Small intestine (tissue), 7 donors: Measurements from ENCODE around the gene CD38. TPM values are rescaled to one million over a fixed set of nuclear protein-coding genes. Genes with fewer than 3 reads are reported as not detected.
A peak's percentile ranks its signal among the peaks of the same experiment; 100 is the strongest.

Source experiments
- DNase-seq, 2 donors: peaks; one replicate each; pipeline versions ENCODE4 v3.0.0 to v3.0.0-alpha.2; 2013
- FAIRE-seq: peaks from 2 replicates; lab custom pipeline; 2012; peaks lifted over from hg19 to GRCh38; lab: Jason Lieb, UNC
- H3K27ac ChIP-seq, 3 donors: one replicate each; pipeline ENCODE4 v1.5.1; 2013; ENCODE audit warnings: low read length in 2 of 3, mild to moderate bottlenecking in 2 of 3, control low read depth in 1 of 3, inconsistent platforms in 1 of 3, low read depth in 1 of 3, moderate library complexity in 1 of 3
- H3K27me3 ChIP-seq, 3 donors: one replicate each; pipeline ENCODE4 v1.6.1; 2013; ENCODE audit warnings: low read length in 3 of 3, inconsistent platforms in 1 of 3; ENCODE audit not compliant: control insufficient read depth in 3 of 3, insufficient read depth in 3 of 3
- H3K36me3 ChIP-seq, 3 donors: one replicate each; pipeline ENCODE4 v1.6.1; 2013; ENCODE audit warnings: low read length in 3 of 3, inconsistent platforms in 1 of 3, low read depth in 1 of 3, mild to moderate bottlenecking in 1 of 3, moderate library complexity in 1 of 3; ENCODE audit not compliant: control insufficient read depth in 3 of 3, insufficient read depth in 2 of 3
- H3K4me1 ChIP-seq, 3 donors: one replicate each; pipeline ENCODE4 v1.6.1; 2013; ENCODE audit warnings: low read length in 2 of 3, inconsistent platforms in 1 of 3, low read depth in 1 of 3, mild to moderate bottlenecking in 1 of 3, moderate library complexity in 1 of 3; ENCODE audit not compliant: control insufficient read depth in 3 of 3, insufficient read depth in 2 of 3
- H3K4me3 ChIP-seq, 3 donors: one replicate each; pipeline ENCODE4 v1.5.1; 2013; ENCODE audit warnings: low read length in 3 of 3, control low read depth in 1 of 3, inconsistent platforms in 1 of 3, low read depth in 1 of 3, mild to moderate bottlenecking in 1 of 3, moderate library complexity in 1 of 3
- H3K9me3 ChIP-seq, 2 donors: one replicate each; pipeline ENCODE4 v1.6.1; 2013; ENCODE audit warnings: low read depth in 1 of 2, low read length in 1 of 2; ENCODE audit not compliant: control insufficient read depth in 2 of 2, insufficient read depth in 1 of 2
- WGBS, 3 donors: extraction: QIAGEN DNeasy Blood & Tissue Kit; methylation state at CpG; one replicate each; pipeline ENCODE4 v1.1.7; 2013; 5-methylcytosine and 5-hydroxymethylcytosine counted together
- polyA plus RNA-seq, 4 donors: library from polyadenylated mRNA; stranded (reverse) in 3 of 4; unstranded in 1 of 4; fragments of 200-250 nt in 3 of 4; fragments of 120-200 nt in 1 of 4; gene quantifications; one replicate each; pipeline versions ENCODE4 v1.2.1 to v1.2.3, GENCODE V29; 2013
- donor health status: healthy with polysubstance abuse.
- donor health status: control.
- donor health status: control.
- donor health status: Bipolar disorder and iron deficiency.
- donor health status: healthy.

The CD38 gene
- polyA plus RNA-seq, 4 donors, result under 0.01 to 2.7 (median 2.1) TPM

GRCh38 chr4:15765910-15766697, 12.0 kb upstream of the CD38 start:
- DNase-seq (peak in 1 of 2 donors; percentile 54), FAIRE-seq (no peak)
- Histone ChIP-seq H3K4me1 (no peaks in the 10 kb centered on the region), H3K4me3 (no peak overlapping the region), H3K36me3 (no peaks in the 10 kb centered on the region), H3K27me3 (no peaks in the 10 kb centered on the region), H3K27ac (peak overlapping the region in 1 of 3 donors; percentile 38), H3K9me3 (no peaks in the 10 kb centered on the region)
- 41 to 64% (median 57%) methylated on average over 6 of the region's 6 CpGs for WGBS, 3 donors

- Histone ChIP-seq H3K36me3 (no peaks in the 10 kb centered on the region), H3K27me3 (no peaks in the 10 kb centered on the region), H3K4me1 (peaks cover 0 to 2% (median 0%) of the 10 kb centered on the region in 3 donors), H3K27ac (peak overlapping the region in 1 of 3 donors; percentile 12), H3K4me3 (no peak overlapping the region), H3K9me3 (no peaks in the 10 kb centered on the region)
- no peak for FAIRE-seq
- no peak for DNase-seq
- 78 to 85% (median 84%) methylated on average over 8 of the region's 8 CpGs for WGBS, 3 donors
These were observed 11.3 kb upstream of the CD38 start for GRCh38 chr4:15766821-15767220.

GRCh38 chr4:15769202-15769601, 8.9 kb upstream of the CD38 start:
- DNase-seq (no peak), FAIRE-seq (no peak)
- no peaks in the 10 kb centered on the region for H3K36me3 ChIP-seq
- H3K9me3 ChIP-seq, result no peaks in the 10 kb centered on the region
- H3K4me1 ChIP-seq, result peaks cover 0 to 3% (median 2%) of the 10 kb centered on the region in 3 donors
- no peaks in the 10 kb centered on the region for H3K27me3 ChIP-seq
- H3K27ac ChIP-seq, result no peak overlapping the region
- H3K4me3 ChIP-seq, result no peak overlapping the region
- 65 to 85% (median 66%) methylated on average over 2 of the region's 2 CpGs for WGBS, 3 donors

- no peaks in the 10 kb centered on the region for H3K27me3 ChIP-seq
- peaks cover 0 to 3% (median 2%) of the 10 kb centered on the region in 3 donors for H3K4me1 ChIP-seq
- FAIRE-seq (no peak), DNase-seq (no peak)
- no peaks in the 10 kb centered on the region for H3K9me3 ChIP-seq
- WGBS, 3 donors, result 31 to 50% (median 45%) methylated on average over 3 of the region's 3 CpGs
- no peak overlapping the region for H3K27ac ChIP-seq
- no peaks in the 10 kb centered on the region for H3K36me3 ChIP-seq
- H3K4me3 ChIP-seq, result no peak overlapping the region
These were observed 6.7 kb upstream of the CD38 start for GRCh38 chr4:15771216-15772058.

DNA sequence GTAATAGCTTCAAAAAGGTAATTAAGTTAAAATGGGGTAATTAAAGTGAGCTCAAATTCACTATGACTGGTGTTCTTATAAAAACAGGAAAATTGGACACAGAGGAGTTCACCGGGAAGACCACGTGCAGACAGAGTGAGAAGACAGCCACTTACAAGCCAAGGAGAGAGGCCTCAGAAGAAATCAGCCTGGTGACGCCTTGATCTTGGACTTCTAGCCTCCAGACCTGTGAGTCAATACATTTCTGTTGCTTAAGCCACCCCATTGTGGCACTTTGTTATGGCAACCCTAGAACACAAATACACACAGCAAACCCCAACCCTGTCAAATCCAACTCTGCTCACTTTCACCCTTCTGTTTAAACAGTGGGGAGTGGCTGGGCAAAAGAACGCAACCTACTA, 4.1 kb upstream of the CD38 start:
- Histone ChIP-seq H3K27ac (no peak overlapping the region), H3K4me1 (peaks cover 0 to 3% (median 2%) of the 10 kb centered on the region in 3 donors), H3K27me3 (peaks cover 0 to 16% (median 0%) of the 10 kb centered on the region in 3 donors), H3K36me3 (no peaks in the 10 kb centered on the region), H3K4me3 (no peak overlapping the region), H3K9me3 (no peaks in the 10 kb centered on the region)
- WGBS, 3 donors, result 26 to 72% (median 36%) methylated on average over 4 of the region's 4 CpGs
- DNase-seq, result peak; percentile 50 to 75
- no peak for FAIRE-seq

DNA sequence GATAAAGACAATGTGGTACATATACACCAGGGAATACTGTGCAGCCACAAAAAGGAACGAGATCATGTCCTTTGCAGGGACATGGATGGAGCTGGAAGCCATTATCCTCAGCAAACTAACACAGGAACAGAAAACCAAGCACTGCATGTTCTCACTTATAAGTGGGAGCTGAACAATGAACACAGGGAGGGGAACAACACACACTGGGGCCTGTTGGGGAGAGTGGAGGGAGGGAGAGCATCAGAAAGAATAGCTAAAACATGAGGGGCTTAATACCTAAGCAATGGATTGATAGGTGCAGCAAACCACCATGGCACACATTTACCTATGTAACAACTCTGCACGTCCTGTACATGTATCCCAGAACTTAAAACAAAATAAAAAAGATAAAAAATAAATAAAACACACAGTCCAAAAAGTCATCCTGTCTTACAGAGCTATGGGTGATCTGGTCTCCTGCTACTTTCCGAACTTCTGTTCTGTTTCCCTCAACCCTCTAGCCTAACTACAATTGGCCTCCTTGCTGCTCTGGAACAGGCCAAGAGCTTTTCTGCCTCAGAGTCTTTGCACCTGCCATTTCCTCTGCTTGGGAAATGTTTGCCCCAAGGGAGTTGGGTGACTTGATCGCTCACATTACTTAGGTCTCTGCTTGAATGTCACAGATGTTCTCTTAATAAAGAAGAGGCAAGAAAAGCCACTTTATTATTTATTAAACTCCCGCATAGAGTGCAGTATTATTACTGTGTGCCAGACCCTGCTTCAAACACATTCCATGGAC, 1.1 kb upstream of the CD38 start:
- peaks cover 0 to 5% (median 5%) of the 10 kb centered on the region in 3 donors for H3K4me1 ChIP-seq
- FAIRE-seq, result no peak
- DNase-seq, result no peak
- 92 to 96% (median 92%) methylated on average over 5 of the region's 5 CpGs for WGBS, 3 donors
- no peak overlapping the region for H3K4me3 ChIP-seq
- peaks cover 0 to 24% (median 0%) of the 10 kb centered on the region in 3 donors for H3K27me3 ChIP-seq
- no peaks in the 10 kb centered on the region for H3K36me3 ChIP-seq
- H3K27ac ChIP-seq, result no peak overlapping the region
- no peaks in the 10 kb centered on the region for H3K9me3 ChIP-seq

DNA sequence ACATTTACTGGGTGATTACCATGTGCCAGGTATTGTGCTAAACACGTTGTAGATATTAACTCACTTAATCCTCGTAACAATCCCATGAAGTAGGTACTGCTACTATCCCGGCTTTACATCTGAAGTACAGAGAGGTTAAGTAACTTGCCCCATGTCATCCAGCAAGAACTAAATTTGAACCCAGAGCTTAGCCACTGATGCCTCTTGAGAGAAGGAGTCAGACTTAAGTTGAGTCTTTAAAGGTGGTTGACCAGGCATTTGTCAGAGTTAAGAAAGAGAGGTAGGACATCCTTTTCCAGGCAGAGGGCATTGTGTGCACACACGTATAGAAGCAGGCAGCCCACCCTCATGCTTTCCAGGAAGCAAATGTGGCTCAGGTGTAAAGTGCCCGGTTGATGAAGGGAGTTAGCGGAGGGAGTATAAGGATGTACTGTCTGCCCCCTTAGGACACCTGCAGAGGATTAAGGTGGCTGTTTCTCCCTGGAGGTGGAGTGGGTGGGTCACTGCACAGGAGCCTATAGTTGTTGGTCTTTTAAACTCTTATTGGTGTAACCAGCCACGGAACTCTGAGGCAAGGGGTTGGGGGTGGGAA, 335 bp upstream of the CD38 start:
- no peaks in the 10 kb centered on the region for H3K36me3 ChIP-seq
- WGBS, 3 donors, result 67 to 69% (median 68%) methylated on average over 7 of the region's 7 CpGs
- H3K27ac ChIP-seq, result peak overlapping the region in 2 of 3 donors; percentile 66 to 80
- no peaks in the 10 kb centered on the region for H3K9me3 ChIP-seq
- no peak for DNase-seq
- no peak for FAIRE-seq
- peak overlapping the region in 1 of 3 donors; percentile 42 for H3K4me3 ChIP-seq
- H3K27me3 ChIP-seq, result peaks cover 0 to 24% (median 0%) of the 10 kb centered on the region in 3 donors
- peaks cover 0 to 5% (median 3%) of the 10 kb centered on the region in 3 donors for H3K4me1 ChIP-seq
